ENCODE measurements around the gene NT5C2.
"Not testable (repeated sequence)": the region's sequence is repeated elsewhere in the genome, so short reads cannot be mapped to it uniquely, and the experiment has no call there.

NT5C2 gene

DNA sequence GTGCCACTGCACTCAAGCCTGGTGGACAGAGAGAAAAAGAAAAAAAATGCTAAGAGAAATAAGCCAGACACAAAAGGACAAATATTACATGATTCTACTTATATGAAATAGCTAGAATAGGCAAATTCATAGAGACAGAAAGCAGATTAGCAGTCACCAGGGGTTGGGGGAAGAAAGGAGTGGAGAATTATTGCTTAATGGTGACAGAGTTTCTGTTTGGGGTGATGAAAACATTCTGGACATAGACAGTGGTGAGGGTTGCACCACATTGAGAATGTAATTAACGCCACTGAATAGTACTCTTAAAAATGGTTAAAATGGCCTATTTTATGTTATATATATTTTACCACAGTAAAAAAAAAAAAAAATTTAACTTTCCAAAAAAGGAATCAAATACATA is 6.4 kb upstream of the NT5C2 start:
- DNase-seq: no peak

DNA sequence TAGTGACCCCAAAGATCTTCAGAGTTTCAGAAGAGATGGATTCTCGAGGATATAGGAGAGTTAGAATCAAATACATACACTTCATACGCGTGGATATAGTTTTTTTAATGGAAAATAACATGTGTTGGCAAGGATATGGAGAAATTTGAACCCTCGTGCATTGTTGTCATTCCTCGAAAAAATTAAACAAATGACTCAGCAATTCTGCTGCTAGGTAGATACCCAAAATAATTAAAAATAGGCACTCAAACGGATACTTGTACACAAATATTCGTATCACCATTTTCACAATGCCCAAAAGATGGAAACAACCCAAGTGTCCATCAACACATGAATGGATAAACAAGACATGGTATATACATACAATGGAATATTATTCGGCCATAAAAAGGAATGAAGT is 5.6 kb upstream of the NT5C2 start:
- DNase-seq: no peak

DNA sequence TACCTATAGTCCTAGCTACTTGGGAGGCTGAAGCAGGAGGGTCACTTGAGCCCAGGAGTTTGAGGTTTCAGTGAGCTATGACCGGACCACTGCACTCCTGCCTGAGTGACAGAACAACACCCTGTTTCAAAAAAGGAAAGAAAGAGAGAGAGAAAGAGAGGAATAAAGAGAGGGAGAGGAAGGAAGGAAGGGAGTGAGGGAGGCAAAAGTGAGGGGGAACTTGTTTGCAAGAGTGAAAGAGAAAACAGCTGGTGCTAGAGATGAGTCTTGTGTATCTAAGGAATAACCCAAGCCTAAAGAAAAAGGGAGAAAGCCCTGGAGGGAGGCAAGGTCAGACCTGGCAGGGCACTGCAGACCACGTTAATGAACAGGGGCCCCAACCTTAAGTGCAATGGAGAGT is 4.8 kb upstream of the NT5C2 start:
- DNase-seq: no peak

DNA sequence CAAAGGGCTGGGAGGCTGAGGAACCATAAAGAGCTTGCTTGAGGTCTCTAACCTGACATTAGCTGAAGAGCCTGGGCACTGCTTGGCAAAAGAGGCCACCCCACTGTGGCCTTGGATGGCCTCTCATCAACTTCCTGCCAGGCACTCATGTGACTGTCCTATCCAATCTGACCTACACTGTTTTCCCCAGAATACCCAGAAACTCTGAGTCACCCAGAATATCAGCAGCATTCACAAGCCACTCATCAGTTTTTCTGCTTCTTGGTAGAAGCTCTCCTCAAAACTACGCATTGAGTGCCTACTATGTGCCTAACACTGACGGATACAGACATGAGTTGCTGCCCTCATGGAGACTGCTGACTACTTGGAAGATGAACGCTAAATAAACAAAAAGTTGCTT is 4.1 kb upstream of the NT5C2 start:
- DNase-seq: no peak

DNA sequence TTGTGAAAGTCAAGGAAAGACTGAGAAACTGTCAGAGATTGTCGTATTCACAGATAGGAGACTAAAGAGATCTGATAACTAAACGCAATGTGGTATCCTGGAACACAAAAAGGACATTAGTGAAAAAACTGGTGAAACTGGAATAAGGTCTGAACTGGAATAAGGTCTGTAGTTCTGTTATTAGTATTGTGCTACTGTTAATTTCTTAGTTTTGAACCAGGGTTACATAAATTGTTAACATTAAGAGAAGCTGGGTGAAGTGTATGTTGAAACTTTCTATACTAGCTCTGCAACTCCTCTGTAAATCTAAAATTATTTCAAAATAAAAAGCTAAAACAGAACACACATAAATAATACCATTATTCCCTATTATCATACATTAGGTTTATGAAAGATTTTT is 3.4 kb upstream of the NT5C2 start:
- DNase-seq: no peak

DNA sequence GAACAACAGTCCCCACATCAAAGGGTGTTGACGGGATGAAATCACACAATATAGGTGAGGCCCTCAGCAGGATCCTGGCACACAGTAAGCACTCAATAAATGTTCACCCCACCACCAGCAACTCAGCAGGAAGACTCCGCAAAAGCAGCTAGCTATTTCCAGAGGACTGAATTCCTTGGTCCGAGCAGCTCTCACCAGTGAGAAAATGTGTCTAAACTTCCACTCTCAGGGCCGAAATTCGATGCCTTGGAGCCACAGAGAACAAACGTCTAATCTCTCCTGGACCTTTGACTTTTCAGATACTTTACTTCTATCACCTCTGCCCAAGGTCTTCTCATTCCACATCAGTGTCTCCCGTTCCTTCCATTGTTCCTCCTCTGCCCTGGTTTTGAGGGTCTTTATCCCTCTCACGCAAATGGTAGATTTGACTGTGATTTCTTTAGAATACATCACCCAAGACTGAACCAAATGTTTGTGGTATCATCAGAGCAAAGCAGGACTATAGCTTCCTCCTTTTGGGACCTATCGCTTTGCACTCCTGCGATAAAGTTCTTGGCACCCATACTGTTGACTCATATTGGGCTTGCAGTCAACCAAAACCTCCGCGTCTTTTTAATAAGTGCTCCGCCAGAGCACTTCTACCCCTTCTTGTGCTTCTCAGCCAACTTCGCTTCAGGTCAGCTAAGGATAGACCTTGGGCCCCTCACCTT is 903 bp upstream of the NT5C2 start:
- DNase-seq: no peak

DNA sequence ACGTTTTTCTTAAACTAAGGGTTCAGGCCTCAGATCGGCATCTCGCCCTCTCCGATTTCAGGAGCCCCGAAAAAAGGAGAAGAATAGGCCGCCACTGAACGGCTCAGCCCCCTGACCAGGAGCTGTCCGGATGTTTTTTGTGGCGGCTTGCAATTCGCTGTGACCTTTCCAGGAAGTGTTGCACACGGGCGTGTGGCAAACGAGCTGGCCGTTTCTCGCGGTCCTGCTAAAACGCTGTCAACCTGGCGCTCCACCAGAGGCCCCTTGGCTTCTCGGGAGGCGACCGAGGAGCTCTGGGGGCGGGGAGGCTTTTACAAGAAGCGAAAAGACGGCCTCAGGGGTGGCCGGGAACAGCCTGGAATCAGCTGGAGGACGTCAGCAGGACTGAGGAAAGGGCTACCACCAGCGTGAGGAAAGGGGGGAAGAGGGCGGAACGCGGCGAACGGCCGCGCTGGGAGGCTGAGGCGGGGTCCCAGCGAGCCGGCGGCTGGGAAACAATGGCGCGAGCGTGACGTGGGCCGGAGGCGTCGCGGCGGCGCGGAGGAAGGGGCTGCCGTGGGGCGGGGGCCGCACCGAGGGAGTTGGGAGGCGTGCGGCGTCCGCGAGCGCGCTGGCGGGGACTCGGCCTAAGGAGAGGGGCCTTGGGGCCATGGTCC is 493 bp downstream of the NT5C2 start:
- peak in 1 of 2 experiments; percentile 33 for DNase-seq

DNA sequence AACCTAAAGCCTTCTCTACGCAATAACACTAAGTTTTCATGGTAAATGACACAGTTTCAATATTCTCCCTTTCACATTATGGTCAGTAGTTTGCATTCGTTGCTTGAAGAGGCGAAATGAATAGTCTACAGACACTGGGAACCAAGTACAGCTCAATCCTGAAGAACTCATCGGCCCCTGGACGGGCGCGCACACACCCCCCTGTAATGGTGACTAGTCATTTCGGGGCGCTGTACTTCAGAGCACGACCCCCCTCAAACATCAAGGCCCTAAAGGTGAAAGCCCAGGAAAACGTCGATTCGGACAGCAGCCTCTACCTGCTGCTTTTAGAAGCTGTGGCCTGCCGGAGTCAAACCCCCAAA is 1.0 kb downstream of the NT5C2 start:
- DNase-seq: no peak

DNA sequence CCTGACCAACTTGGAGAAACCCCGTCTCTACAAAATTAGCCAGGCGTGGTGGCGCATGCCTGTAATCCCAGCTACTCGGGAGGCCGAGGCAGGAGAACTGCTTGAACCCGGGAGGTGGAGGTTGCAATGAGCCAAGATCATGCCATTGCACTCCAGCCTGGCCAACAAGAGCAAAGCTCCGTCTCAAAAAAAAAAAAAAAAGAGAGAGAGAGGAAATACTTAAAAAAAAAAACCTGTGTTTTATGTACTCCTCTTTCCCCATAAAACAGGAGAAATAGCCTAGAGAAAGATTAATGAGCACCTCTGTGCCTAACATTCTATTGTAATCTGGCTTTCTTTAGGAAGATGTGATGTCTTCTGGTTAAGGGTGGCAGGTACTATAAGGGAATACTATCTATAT is 1.9 kb downstream of the NT5C2 start:
- DNase-seq: not testable (repeated sequence)

DNA sequence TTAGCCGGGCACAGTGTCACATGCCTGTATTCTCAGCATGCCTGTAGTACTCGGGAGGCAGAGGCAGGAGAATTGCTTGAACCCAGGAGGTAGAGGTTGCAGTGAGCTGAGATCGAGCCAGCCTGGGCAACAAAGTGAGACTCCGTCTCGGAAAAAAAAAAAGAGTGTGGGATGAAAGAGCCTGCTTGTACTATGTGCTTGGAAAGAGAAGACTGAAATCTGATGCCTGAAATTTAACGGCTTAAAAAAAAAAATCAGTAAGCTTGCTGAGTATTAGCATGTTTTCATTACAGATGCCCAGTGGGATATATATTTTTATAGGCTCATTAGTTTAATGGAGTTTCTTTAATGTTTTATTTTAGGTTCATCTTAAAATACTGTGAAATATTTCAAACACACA is 4.2 kb downstream of the NT5C2 start:
- no peak for DNase-seq

DNA sequence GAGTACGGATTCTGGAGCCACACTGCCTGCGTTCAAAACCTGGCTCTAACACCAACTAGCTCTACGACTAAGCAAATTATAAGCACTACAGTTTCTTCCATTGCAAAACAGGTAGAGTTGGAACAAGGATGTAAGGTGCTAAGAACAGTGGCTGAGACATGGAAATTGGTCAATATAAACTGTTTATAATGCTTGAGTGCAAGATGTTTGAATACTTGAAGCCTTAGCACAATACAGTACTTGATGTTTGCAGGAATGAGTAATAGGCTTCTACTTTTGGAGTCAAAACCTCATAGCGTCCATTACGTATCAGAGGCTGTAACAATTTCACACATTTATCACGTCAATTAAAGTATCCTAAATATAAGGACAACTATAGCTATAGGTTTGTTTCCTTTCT is 6.9 kb downstream of the NT5C2 start:
- DNase-seq: no peak

DNA sequence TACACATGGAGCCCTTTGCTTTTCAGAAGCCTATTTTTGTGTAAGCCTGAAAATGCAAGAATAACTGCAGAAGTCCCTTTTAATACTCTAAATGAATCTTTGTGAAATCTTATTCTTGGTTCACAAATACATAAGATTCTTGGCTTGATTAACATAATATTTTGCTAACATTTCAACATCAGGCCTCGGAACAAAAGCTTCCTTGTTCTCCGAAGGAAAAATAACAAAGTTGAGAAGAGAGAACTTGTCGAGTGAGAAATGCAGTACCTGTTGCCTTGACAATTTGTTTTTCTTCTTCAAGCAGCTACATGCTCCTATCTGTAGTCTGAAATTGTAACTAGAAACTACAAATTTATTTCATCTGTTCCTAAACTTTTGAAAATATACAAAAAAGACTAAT is 8.5 kb downstream of the NT5C2 start:
- no peak for DNase-seq

DNA sequence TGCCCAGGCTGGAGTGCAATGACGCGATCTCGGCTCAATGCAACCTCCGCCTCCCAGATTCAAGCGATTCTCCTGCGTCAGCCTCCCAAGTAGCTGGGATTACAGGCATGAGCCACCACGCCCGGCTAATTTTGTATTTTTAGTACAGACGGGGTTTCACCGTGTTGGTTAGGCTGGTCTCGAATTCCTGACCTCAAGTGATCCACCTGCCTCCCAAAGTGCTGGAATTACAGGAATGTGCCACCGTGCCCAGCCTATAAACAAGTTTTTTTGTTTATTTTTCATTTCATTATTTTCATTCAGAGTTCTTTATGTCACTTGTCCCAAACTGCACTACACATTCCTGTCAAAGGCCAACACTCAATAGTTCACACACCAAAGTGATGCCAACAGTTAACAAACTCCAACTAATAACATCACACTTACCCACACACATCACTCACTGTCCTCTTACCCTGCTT is 9.1 kb downstream of the NT5C2 start:
- DNase-seq: not testable (repeated sequence)

DNA sequence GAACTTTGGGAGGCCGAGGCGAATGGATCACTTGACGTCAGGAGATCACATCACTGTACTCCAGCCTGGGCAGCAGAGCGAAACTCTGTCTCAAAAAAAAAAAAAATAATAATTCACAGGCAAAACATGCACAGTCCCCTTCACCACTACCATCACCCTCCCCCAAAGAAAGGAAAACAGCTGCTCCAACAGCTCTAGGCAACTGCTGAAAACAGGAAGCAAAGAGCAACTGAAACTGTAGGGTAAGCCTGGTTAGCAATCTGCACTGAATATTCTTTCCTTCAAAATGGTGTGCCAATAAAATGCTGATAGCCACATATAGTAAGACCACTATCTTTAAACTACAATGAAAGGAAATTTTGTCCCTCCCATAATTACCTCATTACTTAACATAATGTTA is 11.8 kb downstream of the NT5C2 start:
- no peak for DNase-seq

DNA sequence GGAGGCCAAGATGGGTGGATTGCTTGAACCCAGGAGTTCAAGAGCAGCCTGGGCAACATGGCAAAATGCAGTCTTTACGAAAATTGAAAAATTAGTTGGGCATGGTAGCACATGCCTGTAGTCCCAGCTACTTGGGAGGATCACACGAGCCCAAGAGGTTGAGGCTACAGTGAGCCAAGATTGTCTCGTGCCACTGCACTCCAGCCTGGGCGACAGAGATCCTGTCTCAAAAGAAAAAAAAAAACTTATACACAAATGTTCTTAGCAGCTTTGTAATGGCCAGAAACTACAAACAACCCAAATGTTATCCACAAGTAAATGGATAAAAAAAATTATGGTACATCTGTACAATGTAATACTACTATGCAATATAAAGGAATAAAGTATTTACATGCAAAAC is 12.6 kb downstream of the NT5C2 start:
- DNase-seq: no peak

DNA sequence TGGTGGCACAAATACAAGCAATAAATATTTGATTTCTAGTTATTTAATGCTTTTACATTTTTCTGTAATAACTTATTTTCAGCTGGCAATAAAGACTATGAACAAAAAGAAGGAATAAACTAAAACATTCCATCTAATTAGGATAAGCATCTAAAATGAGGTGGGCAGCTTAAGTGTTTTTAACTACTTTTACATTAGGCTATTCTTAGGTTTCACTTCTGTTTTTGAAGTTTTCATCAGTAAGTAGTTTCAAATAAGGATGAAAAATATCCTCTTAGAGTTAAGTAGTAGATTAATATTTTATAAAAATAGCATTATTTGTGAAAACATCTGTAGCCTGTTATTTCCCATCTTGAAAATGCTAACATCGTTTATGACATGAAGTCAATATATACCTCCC is 15.9 kb downstream of the NT5C2 start:
- DNase-seq: no peak

DNA sequence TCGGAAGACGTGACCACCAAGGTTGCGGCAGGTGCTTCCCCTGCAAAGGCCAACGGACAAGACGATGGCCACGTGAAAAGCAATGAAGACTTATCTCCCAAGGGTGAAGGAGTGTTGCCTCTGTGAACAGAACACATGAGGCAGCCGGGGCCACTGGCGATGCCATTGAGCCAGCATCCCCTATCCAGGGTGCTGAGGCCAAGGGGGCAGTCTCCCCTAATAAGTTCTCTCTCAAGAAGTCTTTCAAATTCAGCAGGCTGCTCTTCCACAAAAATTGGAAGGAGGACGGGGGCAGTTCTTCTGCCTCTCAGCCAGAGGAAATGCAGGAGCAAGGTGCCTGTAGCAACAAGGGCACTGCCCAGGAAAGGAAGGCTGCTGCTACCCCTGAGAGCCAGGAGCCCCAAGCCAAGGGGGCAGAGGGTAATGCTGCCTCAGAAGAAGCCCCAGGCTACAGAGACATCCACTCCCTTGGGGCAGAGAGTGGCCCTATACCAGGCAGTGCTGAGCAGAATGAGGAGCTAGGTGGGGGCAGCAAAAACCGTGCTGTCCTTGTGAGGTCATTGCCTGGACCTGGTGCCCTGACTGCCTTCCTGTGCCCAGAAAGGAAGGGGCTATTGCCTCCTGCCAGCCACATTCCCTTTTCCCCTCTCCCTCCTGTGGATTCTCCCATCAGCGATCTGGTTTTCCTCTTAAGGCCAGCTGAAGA is 17.3 kb downstream of the NT5C2 start:
- no peak for DNase-seq

DNA sequence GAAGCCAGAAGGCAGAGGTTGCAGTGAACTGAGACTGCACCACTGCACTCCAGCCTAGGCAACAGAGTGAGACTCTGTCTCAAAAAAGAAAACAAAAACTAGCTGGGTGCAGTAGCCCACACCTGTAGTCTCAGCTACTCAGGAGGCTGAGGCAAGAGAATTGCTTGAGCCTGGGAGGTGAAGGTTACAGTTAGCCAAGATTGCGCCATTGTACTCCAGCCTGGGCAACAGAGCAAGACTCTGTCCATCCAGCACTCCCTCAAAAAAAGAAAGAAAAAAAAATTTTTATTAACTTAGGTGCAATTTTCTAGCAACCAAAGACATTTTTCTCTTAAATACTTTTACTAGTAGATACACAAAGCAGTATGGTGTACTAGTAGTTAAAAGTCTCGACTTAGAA is 18.7 kb downstream of the NT5C2 start:
- DNase-seq: not testable (repeated sequence)

DNA sequence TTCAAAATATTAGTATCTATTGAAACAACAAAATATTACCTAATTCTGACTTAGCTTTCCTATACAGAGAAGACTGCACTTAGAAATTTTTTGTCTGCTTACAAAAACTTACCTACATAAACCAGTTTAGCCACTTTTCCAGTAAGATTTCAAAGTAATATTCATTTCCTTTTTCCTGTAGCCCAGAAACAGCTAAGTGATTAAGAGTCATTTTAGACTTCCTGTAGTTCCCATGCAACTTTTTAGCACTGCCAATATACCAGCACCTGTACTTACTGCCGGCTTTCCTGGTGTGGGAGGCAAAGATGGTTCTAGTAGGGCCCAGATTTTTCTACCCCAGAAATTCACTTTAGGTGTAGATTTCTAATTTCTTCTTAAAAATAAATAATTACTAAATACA is 21.8 kb downstream of the NT5C2 start:
- no peak for DNase-seq

DNA sequence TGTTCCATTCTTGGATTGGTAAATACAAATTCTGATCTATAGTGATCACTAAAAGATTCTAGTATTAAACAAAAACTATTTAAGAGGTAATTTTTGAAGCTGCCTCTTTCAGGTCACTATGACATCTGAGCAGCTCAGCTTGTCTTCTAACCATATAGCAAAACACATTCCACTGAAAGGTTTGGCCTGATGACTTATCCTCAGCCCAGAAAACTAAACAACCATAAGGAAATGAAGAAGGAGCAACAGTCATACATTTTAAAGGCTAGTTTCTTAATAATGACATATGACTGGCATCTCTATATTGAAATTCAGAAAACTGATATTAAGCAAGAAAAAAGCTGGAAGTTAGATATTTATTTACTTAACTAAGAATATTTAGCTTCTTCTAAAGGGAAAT is 24.6 kb downstream of the NT5C2 start:
- no peak for DNase-seq

DNA sequence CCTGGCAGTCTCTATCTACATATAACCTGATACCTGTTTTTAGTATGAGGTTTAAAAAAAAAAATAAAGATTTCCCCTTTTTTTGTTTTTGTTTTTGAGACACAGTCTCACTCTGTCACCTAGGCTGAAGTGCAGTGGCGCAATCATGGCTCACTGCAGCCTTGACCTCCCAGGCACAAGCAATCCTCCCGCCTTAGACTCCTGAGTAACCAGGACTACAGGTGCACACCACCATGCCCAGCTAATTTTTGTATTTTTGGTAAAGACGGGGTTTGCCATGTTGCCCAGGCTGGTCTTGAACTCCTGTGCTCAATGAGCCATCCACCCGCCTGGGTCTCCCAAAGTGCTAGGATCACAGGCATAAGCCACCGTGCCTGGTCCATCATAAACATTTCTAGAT is 25.5 kb downstream of the NT5C2 start:
- DNase-seq: not testable (repeated sequence)

DNA sequence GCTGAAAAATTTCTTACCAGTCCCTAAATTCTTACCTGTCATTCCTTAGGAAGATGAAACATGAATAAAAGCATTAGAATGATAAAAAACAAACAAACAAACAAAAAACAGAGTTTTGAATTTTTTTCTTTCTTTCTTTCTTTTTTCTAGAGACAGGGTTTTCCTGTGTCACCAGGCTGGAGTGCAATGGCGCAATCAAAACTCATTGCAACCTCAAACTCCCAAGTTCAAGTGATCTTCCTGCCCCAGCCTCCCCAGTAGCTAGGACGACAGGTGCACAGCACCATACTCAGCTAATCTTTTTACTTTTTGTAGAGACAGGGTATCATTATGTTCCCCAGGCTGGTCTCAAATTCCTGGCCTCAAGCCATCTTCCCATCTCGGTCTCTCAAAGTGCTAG is 26.5 kb downstream of the NT5C2 start:
- DNase-seq: no peak

DNA sequence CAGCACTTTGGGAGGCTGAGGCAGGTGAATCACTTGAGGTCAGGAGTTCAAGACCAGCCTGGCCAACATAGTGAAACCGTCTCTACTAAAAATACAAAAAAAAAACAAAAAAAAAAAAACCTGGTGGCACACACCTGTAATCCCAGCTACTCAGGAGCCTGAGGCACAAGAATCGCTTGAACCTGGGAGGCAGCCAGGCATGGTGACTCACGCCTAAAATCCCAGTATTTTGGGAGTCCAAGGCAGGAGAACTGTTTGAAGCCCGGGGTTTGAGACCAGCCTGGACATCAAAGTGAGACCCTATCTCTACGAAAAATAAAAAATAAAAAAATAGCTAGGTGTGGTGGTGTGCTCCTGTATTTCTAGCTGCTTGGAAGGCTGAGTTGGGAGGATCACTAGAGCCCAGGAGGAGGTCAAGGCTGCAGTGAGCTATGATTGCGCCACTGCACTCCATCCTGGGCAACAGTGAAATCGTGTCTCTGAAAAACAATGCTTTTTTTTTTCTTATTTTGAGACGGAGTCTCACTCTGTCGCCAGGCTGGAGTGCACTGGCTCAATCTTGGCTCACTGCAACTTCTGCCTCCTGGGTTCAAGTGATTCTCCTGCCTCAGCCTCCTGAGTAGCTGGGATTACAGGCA is 29.2 kb downstream of the NT5C2 start:
- DNase-seq: not testable (repeated sequence)

DNA sequence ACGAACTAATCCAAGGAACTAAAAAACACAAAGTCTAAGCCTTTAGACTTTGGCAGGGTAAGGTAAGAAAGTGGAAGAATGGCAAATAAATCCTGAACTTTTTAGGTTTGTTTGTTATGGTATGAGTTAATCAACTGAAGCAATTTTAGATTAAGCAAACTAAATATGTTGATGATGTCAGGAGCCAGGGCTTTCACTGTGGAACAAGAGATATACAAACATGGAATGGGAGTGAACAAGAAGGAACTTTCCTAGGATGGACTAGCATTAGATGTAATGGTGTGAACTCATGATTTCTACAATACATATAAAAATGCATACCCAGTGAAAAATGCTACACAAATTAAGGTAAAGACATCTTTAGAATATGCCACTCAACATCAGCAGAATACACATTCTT is 35.8 kb downstream of the NT5C2 start:
- no peak for DNase-seq
